Activated naive CD4-positive, alpha-beta T cell treated with anti-CD3 and anti-CD28 coated beads for 36 hours (primary cell): ENCODE data around the gene HERC2. TPM values are rescaled to one million over a fixed set of nuclear protein-coding genes. Genes with fewer than 3 reads are reported as not detected.

ENCODE experiments used
- CTCF ChIA-PET: fragments of 350-600 bp; sonication (Branson Sonifier 250); formaldehyde crosslinking; loops from one replicate; lab custom pipeline; 2021; ENCODE audit warnings: antibody characterized with exemption; lab: Charles Lee
- DNase-seq: peaks from one replicate; pipeline ENCODE4 v3.0.0-alpha.2; 2020
- H3K27ac Mint-ChIP-seq: one replicate; pipeline ENCODE4 v1.8.0; 2021; ENCODE audit warnings: mild to moderate bottlenecking, mixed read lengths
- H3K27me3 Mint-ChIP-seq: one replicate; pipeline ENCODE4 v1.8.0; 2021; ENCODE audit warnings: low read depth, mixed read lengths
- H3K36me3 Mint-ChIP-seq: one replicate; pipeline ENCODE4 v1.8.0; 2021; ENCODE audit warnings: low read depth, mixed read lengths
- H3K4me1 Mint-ChIP-seq: one replicate; pipeline ENCODE4 v1.8.0; 2021; ENCODE audit warnings: low read depth, mixed read lengths
- H3K4me3 Mint-ChIP-seq: one replicate; pipeline ENCODE4 v1.8.0; 2021; ENCODE audit warnings: mild to moderate bottlenecking, moderate library complexity, mixed read lengths
- H3K9me3 Mint-ChIP-seq: one replicate; pipeline ENCODE4 v1.8.0; 2021; ENCODE audit warnings: mixed read lengths
- intact Hi-C: fragments of 100-400 bp; cut with micrococcal nuclease; formaldehyde crosslinking; loops from one replicate; pipeline ENCODE4 v1.15.1; 2023
- total RNA-seq, 2 experiments: library from RNA; stranded (reverse); gene quantifications; one replicate each; pipeline ENCODE4 v1.2.3, GENCODE V29; 2021

Gene HERC2
- total RNA-seq, 2 experiments from 2014 or later: 26.6 to 31.6 TPM

GRCh38 chr15:28110481-28110881 lies 211.5 kb downstream of the HERC2 start:
- Mint-ChIP-seq H3K4me3 (no peak overlapping the region), H3K27me3 (peaks cover 16% of the 10 kb centered on the region), H3K36me3 (peaks cover 22% of the 10 kb centered on the region), H3K27ac (no peak overlapping the region), H3K4me1 (peaks cover 8% of the 10 kb centered on the region), H3K9me3 (no peaks in the 10 kb centered on the region)
- CTCF ChIA-PET: no interaction called here
- intact Hi-C loops: no loop called here
- no peak for DNase-seq

GRCh38 chr15:28109626-28110455 lies 212.1 kb downstream of the HERC2 start:
- Mint-ChIP-seq H3K9me3 (no peaks in the 10 kb centered on the region), H3K4me1 (peaks cover 8% of the 10 kb centered on the region), H3K36me3 (peaks cover 21% of the 10 kb centered on the region), H3K4me3 (no peak overlapping the region), H3K27me3 (peaks cover 19% of the 10 kb centered on the region), H3K27ac (no peak overlapping the region)
- DNase-seq: no peak
- CTCF ChIA-PET: no interaction called here
- intact Hi-C loops: no loop called here

DNA sequence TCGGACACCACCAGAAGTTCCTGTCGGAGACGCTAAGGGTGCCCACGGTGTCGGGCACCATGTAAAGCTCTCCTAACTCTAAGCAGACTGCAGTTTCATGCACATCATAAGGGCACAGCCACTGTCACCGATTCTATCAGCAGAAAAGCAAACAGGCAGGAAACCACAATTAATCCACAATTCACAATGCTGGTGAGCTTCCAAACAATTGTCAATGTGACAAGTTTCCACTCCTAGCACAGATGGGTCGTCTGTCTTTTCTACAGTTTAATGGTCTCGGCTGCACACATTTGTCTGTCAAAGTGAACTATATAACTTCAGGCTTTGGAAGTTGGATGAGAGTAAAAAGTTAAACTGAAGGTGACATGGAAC lies 214.1 kb downstream of the HERC2 start:
- no peak overlapping the region for H3K27ac Mint-ChIP-seq
- peak overlapping the region; percentile 21 for H3K4me3 Mint-ChIP-seq
- H3K36me3 Mint-ChIP-seq: peaks cover 13% of the 10 kb centered on the region
- peaks cover 33% of the 10 kb centered on the region for H3K27me3 Mint-ChIP-seq
- CTCF ChIA-PET: interaction anchor here (0.6 kb wide), 2 partner anchors 633 to 956 kb away, joined by 3 to 4 read pairs; no protein-coding TSS in a partner anchor
- H3K4me1 Mint-ChIP-seq: peaks cover 8% of the 10 kb centered on the region
- no peaks in the 10 kb centered on the region for H3K9me3 Mint-ChIP-seq
- intact Hi-C loops: no loop called here
- no peak for DNase-seq

GRCh38 chr15:28107111-28107903 lies 214.7 kb downstream of the HERC2 start:
- Mint-ChIP-seq H3K4me3 (peak overlapping the region; percentile 76), H3K4me1 (peaks cover 8% of the 10 kb centered on the region), H3K27me3 (peaks cover 34% of the 10 kb centered on the region), H3K9me3 (no peaks in the 10 kb centered on the region), H3K27ac (no peak overlapping the region), H3K36me3 (peaks cover 13% of the 10 kb centered on the region)
- intact Hi-C loops: no loop called here
- CTCF ChIA-PET: interaction anchor here (0.6 kb wide), 1 partner anchor 956 kb away, joined by 4 read pairs; no protein-coding TSS in a partner anchor
- no peak for DNase-seq

DNA sequence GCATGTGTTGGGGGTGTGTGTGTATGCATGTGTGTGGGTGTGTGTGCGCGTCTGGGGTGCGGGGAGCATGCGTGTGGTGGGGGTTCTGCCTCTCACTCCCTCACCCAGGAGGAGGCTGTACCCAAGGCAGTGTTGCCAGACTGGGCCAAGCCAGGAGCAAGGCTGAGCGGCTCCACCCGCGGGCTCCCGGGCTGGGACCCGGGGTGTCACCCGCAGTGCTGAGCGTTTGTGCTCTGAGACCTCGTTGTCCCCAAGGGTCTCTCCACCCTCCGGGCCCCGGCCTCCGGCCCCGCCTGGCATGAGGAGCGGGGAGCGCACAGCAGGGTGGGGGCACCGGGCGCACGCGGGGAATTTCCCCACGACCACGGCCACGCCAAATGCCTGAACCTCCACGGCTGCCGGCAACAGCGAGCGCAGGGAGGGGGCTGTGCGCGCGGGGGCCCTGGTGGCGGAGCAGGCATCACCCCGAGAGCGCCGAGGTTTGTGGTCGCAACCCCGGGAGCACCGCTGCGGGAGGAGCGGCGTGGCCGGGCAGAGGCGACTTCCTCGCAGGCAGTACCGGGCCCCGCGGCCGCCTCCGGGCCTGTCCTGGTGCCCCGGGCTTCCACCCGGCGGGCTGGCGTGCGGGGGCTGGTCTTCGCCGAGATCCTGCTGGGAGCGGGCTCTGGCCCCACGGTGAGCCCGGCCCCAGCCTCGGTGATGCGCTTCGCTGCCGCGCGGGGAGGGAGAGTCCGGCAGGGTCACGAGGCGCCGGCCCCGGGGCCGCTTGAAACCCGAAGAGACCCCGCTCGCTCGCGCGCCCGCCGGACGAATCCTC lies 215.5 kb downstream of the HERC2 start:
- no peak for DNase-seq
- Mint-ChIP-seq H3K36me3 (peaks cover 5% of the 10 kb centered on the region), H3K4me1 (peaks cover 8% of the 10 kb centered on the region), H3K4me3 (peak overlapping the region; percentile 50), H3K9me3 (no peaks in the 10 kb centered on the region), H3K27ac (no peak overlapping the region), H3K27me3 (peaks cover 34% of the 10 kb centered on the region)
- intact Hi-C loops: no loop called here
- CTCF ChIA-PET: no interaction called here

DNA sequence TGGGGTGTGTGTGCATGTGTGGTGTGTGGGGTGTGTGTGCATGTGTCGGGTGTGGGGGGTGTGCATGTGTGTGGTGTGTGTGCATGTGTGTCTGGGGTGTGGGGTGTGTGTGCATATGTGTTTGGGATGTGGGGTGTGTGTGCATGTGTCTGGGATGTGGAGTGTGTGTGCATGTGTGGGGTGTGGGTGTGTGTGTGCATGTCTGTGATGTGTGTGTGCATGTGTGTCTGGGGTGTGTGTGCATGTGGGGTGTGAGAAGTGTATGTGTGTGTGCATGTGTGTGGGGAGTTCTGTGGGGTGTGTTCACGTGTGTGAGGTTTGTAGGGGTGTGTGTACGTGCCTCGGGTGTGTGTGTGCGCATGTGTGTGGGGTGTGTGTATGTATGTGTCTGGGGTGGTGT lies 216.2 kb downstream of the HERC2 start:
- H3K36me3 Mint-ChIP-seq: peaks cover 2% of the 10 kb centered on the region
- no peak overlapping the region for H3K27ac Mint-ChIP-seq
- CTCF ChIA-PET: no interaction called here
- peaks cover 36% of the 10 kb centered on the region for H3K27me3 Mint-ChIP-seq
- DNase-seq: no peak
- H3K4me1 Mint-ChIP-seq: peaks cover 8% of the 10 kb centered on the region
- peak overlapping the region; percentile 50 for H3K4me3 Mint-ChIP-seq
- intact Hi-C loops: no loop called here
- no peaks in the 10 kb centered on the region for H3K9me3 Mint-ChIP-seq

DNA sequence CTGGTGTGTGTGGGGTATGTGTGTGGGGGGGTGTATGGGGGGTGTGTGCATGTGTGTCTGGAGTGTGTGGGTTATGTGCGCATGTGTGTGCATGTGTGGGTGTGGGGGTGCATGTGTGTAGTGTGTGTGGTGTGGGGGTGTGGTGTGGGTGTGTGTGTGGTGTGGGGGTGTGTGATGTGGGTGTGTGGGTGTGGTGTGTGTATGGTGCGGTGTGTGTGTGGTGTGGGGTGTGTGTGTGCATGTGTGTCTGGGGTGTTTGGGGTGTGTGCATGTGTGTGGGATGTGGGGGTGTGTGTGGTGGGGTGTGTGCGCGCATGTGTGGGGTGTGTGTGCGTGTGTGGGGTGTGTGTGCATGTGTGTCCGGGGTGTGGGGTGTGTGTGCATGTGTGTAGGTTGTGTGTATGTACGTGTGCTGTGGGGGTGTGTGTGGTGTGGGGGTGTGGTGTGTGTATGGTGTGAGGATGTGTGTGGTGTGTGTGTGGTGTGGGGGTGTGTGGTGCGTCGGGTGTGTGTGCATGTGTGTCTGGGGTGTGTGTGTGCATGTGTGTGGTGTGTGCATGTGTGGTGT lies 216.7 kb downstream of the HERC2 start:
- H3K9me3 Mint-ChIP-seq: no peaks in the 10 kb centered on the region
- CTCF ChIA-PET: no interaction called here
- H3K27me3 Mint-ChIP-seq: peaks cover 41% of the 10 kb centered on the region
- intact Hi-C loops: no loop called here
- no peak overlapping the region for H3K27ac Mint-ChIP-seq
- peaks cover under 1% of the 10 kb centered on the region for H3K36me3 Mint-ChIP-seq
- DNase-seq: no peak
- peak overlapping the region; percentile 50 for H3K4me3 Mint-ChIP-seq
- peaks cover 8% of the 10 kb centered on the region for H3K4me1 Mint-ChIP-seq

- intact Hi-C loops: no loop called here
- no peaks in the 10 kb centered on the region for H3K9me3 Mint-ChIP-seq
- H3K4me1 Mint-ChIP-seq: peaks cover 10% of the 10 kb centered on the region
- H3K27ac Mint-ChIP-seq: no peak overlapping the region
- DNase-seq: no peak
- peaks cover 49% of the 10 kb centered on the region for H3K27me3 Mint-ChIP-seq
- no peak overlapping the region for H3K4me3 Mint-ChIP-seq
- CTCF ChIA-PET: no interaction called here
- no peaks in the 10 kb centered on the region for H3K36me3 Mint-ChIP-seq
Observed at GRCh38 chr15:28104326-28104725, 217.7 kb downstream of the HERC2 start.

- Mint-ChIP-seq H3K4me1 (peaks cover 12% of the 10 kb centered on the region), H3K27ac (no peak overlapping the region), H3K36me3 (no peaks in the 10 kb centered on the region), H3K27me3 (peaks cover 51% of the 10 kb centered on the region), H3K9me3 (no peaks in the 10 kb centered on the region), H3K4me3 (no peak overlapping the region)
- CTCF ChIA-PET: interaction anchor here (0.6 kb wide), 1 partner anchor 51 kb away, joined by 3 read pairs; no protein-coding TSS in a partner anchor
- intact Hi-C loops: no loop called here
- no peak for DNase-seq
Observed at GRCh38 chr15:28103831-28104230, 218.1 kb downstream of the HERC2 start.

DNA sequence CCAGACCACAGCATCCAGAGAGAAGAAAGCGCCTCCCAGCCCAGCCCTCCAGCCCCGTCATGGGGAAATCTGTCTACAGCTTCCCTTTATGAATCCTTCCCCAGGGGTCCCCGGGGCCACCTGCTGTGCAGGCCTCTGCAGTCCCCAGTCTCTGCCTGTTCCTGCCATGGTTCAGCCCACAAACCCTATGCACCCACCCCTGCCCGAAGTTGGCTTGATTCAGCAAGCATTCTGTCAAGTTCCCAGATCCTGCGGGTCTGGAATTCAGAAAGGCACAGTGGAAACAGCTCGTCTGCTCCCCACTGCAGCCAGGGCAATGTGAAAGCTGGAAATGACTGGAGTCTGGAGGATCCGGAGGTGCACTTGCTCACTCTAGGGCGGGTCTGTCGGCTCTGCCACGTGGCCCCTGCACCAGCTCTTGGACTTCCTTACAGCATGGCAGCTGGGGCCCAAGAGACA lies 220.0 kb downstream of the HERC2 start:
- H3K27me3 Mint-ChIP-seq: peaks cover 56% of the 10 kb centered on the region
- H3K9me3 Mint-ChIP-seq: no peaks in the 10 kb centered on the region
- intact Hi-C loops: no loop called here
- no peaks in the 10 kb centered on the region for H3K36me3 Mint-ChIP-seq
- CTCF ChIA-PET: no interaction called here
- H3K4me1 Mint-ChIP-seq: peaks cover 16% of the 10 kb centered on the region
- no peak for DNase-seq
- H3K27ac Mint-ChIP-seq: no peak overlapping the region
- H3K4me3 Mint-ChIP-seq: no peak overlapping the region

DNA sequence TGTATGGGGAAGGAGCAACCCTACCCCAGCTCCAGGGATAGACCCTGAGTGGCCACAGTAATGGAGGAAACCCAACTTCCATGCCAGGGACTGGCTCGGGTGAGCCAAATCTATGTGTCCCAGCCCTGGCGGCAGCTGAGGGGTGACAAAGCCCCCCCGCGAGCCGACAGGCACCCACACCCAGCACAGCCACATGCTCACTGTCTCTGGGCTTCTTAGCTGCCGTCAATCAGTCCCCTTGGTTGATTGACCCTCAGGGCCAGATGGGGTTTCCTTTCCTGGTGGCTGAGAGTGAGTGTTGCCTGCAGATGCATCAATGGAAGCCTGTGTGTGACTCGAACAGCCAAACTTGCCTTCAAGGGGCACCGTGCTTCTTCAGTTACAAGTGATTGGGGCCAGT lies 220.8 kb downstream of the HERC2 start:
- CTCF ChIA-PET: interaction anchor here (0.5 kb wide), 1 partner anchor 33 kb away, joined by 3 read pairs; no protein-coding TSS in a partner anchor
- H3K27ac Mint-ChIP-seq: no peak overlapping the region
- peaks cover 57% of the 10 kb centered on the region for H3K27me3 Mint-ChIP-seq
- H3K36me3 Mint-ChIP-seq: no peaks in the 10 kb centered on the region
- no peak for DNase-seq
- H3K9me3 Mint-ChIP-seq: no peaks in the 10 kb centered on the region
- peaks cover 17% of the 10 kb centered on the region for H3K4me1 Mint-ChIP-seq
- intact Hi-C loops: no loop called here
- no peak overlapping the region for H3K4me3 Mint-ChIP-seq
